SK-N-SH treated with all-trans-retinoic acid at 6 μM for 48 hours (cell line): ENCODE results near the gene TST.

Experiments
- ARNTL ChIP-seq: fragments of 450-650 bp; formaldehyde crosslinking; IDR thresholded peaks from 2 replicates; pipeline ENCODE4 v1.5.0; 2020; ENCODE audit warnings: low read depth, mild to moderate bottlenecking, moderate library complexity, borderline replicate concordance
- CREB5 ChIP-seq: fragments of 250-450 bp; sonication (Bioruptor Pico); IDR thresholded peaks from 2 replicates; pipeline ENCODE4 v1.5.1; 2020; ENCODE audit warnings: low read depth, mild to moderate bottlenecking, moderate library complexity
- CSDC2 ChIP-seq: fragments of 250-450 bp; sonication (Bioruptor Pico); IDR thresholded peaks from 2 replicates; pipeline ENCODE4 v1.5.0; 2020; ENCODE audit warnings: mild to moderate bottlenecking, moderate library complexity
- ESRRG ChIP-seq: fragments of 250-450 bp; sonication (Bioruptor Pico); IDR thresholded peaks from 2 replicates; pipeline ENCODE4 v1.6.1; 2021; ENCODE audit warnings: mild to moderate bottlenecking
- ISL1 ChIP-seq: fragments of 250-450 bp; sonication (Bioruptor Pico); IDR thresholded peaks from 2 replicates; pipeline ENCODE4 v2.1.2; 2022; ENCODE audit warnings: mild to moderate bottlenecking, moderate library complexity
- OSR1 ChIP-seq: fragments of 250-450 bp; sonication (Bioruptor Pico); IDR thresholded peaks from 2 replicates; pipeline ENCODE4 v1.8.0; 2022; ENCODE audit warnings: moderate library complexity, mild to moderate bottlenecking, inconsistent platforms
- PATZ1 ChIP-seq: fragments of 250-450 bp; sonication (Bioruptor Pico); IDR thresholded peaks from 2 replicates; pipeline ENCODE4 v1.8.0; 2020; ENCODE audit warnings: mild to moderate bottlenecking, moderate library complexity, borderline replicate concordance
- TCF4 ChIP-seq: fragments of 250-450 bp; sonication (Bioruptor Pico); IDR thresholded peaks from 2 replicates; pipeline ENCODE4 v1.8.0; 2021; ENCODE audit warnings: mild to moderate bottlenecking, moderate library complexity, borderline replicate concordance
- ZFP3 ChIP-seq: fragments of 250-450 bp; sonication (Bioruptor Pico); IDR thresholded peaks from 2 replicates; pipeline ENCODE4 v1.5.0; 2020; ENCODE audit warnings: mild to moderate bottlenecking, moderate library complexity
- ZNF70 ChIP-seq: fragments of 450-650 bp; formaldehyde crosslinking; IDR thresholded peaks from 2 replicates; pipeline ENCODE4 v1.5.0; 2020; ENCODE audit warnings: mild to moderate bottlenecking, moderate library complexity
- ZNF8 ChIP-seq: fragments of 450-650 bp; formaldehyde crosslinking; IDR thresholded peaks from 2 replicates; pipeline ENCODE4 v1.5.0; 2020; ENCODE audit warnings: mild to moderate bottlenecking, moderate library complexity

GRCh38 chr22:37010976-37011375 lies 8.3 kb downstream of the TST start:
- TF ChIP-seq ZNF70 (CRISPR knock-in tag) (no peak), CREB5 (CRISPR knock-in tag) (no peak), ZFP3 (CRISPR knock-in tag) (no peak), ARNTL (CRISPR knock-in tag) (no peak), ESRRG (CRISPR knock-in tag) (no peak), ZNF8 (CRISPR knock-in tag) (no peak), CSDC2 (CRISPR knock-in tag) (no peak), ISL1 (CRISPR knock-in tag) (no peak), PATZ1 (CRISPR knock-in tag) (no peak), OSR1 (CRISPR knock-in tag) (no peak), TCF4 (CRISPR knock-in tag) (no peak)
